PFSK-1 (cell line): ENCODE data around the gene CLN5.

Experiments used
- FOXP2 ChIP-seq: optimal IDR thresholded peaks from 2 replicates; pipeline ENCODE3; 2011; ENCODE audit warnings: borderline replicate concordance, control low read depth, inconsistent platforms; ENCODE audit not compliant: insufficient read depth; ENCODE audit errors: extremely low read length, extremely low read depth
- POLR2AphosphoS5 ChIP-seq: IDR thresholded peaks from 2 replicates; pipeline ENCODE4 v1.6.1; 2012; ENCODE audit warnings: low read depth, mild to moderate bottlenecking, control low read depth, low read length, moderate library complexity
- REST ChIP-seq, 2 experiments: IDR thresholded peaks; 2 replicates each; pipeline versions ENCODE4 v1.6.1 to v1.8.0; 2011 to 2012; ENCODE audit warnings: low read depth in 2 of 2, low read length in 2 of 2, control low read depth in 1 of 2, inconsistent platforms in 1 of 2, mild to moderate bottlenecking in 1 of 2, moderate library complexity in 1 of 2; ENCODE audit not compliant: insufficient read depth in 1 of 2
- SIN3A ChIP-seq: IDR thresholded peaks from 2 replicates; pipeline ENCODE4 v1.6.1; 2012; ENCODE audit warnings: mild to moderate bottlenecking, low read length, moderate library complexity, borderline replicate concordance; ENCODE audit not compliant: insufficient read depth
- TAF1 ChIP-seq: IDR thresholded peaks from 2 replicates; pipeline ENCODE4 v1.6.1; 2012; ENCODE audit warnings: low read length, control low read depth, borderline replicate concordance; ENCODE audit not compliant: insufficient read depth

CLN5 gene

GRCh38 chr13:76958841-76959432, 32.9 kb upstream of the CLN5 start:
- TF ChIP-seq TAF1 (no peak), FOXP2 (no peak), SIN3A (no peak), POLR2AphosphoS5 (no peak), REST (IDR thresholded peaks at IDR 0.05; ENCODE audit: insufficient read depth in 1 of 2, low read depth in 2 of 2, low read length in 2 of 2) (no peak)

GRCh38 chr13:76965759-76966421, 26.0 kb upstream of the CLN5 start:
- TF ChIP-seq POLR2AphosphoS5 (no peak), REST (IDR thresholded peaks at IDR 0.05; ENCODE audit: insufficient read depth in 1 of 2, low read depth in 2 of 2, low read length in 2 of 2) (no peak), FOXP2 (no peak), SIN3A (no peak), TAF1 (no peak)

- TF ChIP-seq FOXP2: no peak
- no peak for TF ChIP-seq TAF1
- TF ChIP-seq REST (IDR thresholded peaks at IDR 0.05; ENCODE audit: insufficient read depth in 1 of 2, low read depth in 2 of 2, low read length in 2 of 2): no peak
- TF ChIP-seq SIN3A: no peak
Observed at GRCh38 chr13:76967031-76967430, 24.9 kb upstream of the CLN5 start.

GRCh38 chr13:76968041-76968440, 23.8 kb upstream of the CLN5 start:
- no peak for TF ChIP-seq SIN3A
- TF ChIP-seq TAF1: no peak
- TF ChIP-seq FOXP2: no peak

GRCh38 chr13:76969488-76970365, 22.2 kb upstream of the CLN5 start:
- TF ChIP-seq FOXP2 (no peak), TAF1 (no peak), REST (IDR thresholded peaks at IDR 0.05; ENCODE audit: insufficient read depth in 1 of 2, low read depth in 2 of 2, low read length in 2 of 2) (no peak), POLR2AphosphoS5 (no peak), SIN3A (no peak)
